Activated gamma-delta T cell (primary cell): ENCODE measurements around the gene SARS1.

Experiments
- DNase-seq: peaks from one replicate; lab custom pipeline; 2025; lab: John Stamatoyannopoulos, UW

Gene SARS1

GRCh38 chr1:109250454-109251276, 36.9 kb downstream of the SARS1 start:
- DNase-seq = no peak

GRCh38 chr1:109251277-109252166, 37.8 kb downstream of the SARS1 start:
- no peak for DNase-seq

GRCh38 chr1:109252167-109252892, 38.6 kb downstream of the SARS1 start:
- DNase-seq = no peak

- no peak for DNase-seq
Observed at GRCh38 chr1:109252893-109253802, 39.4 kb downstream of the SARS1 start.

- no peak for DNase-seq
Observed at GRCh38 chr1:109253803-109254620, 40.3 kb downstream of the SARS1 start.

- DNase-seq = no peak
Observed at GRCh38 chr1:109254621-109255096, 40.9 kb downstream of the SARS1 start.

GRCh38 chr1:109255097-109255651, 41.5 kb downstream of the SARS1 start:
- DNase-seq = no peak

GRCh38 chr1:109255678-109256077, 42.0 kb downstream of the SARS1 start:
- DNase-seq = no peak

GRCh38 chr1:109256085-109256484, 42.4 kb downstream of the SARS1 start:
- DNase-seq = no peak

GRCh38 chr1:109256971-109257681, 43.4 kb downstream of the SARS1 start:
- no peak for DNase-seq

GRCh38 chr1:109257682-109258421, 44.1 kb downstream of the SARS1 start:
- no peak for DNase-seq

GRCh38 chr1:109258481-109259466, 45.1 kb downstream of the SARS1 start:
- DNase-seq = no peak

- no peak for DNase-seq
Observed at GRCh38 chr1:109259674-109260557, 46.2 kb downstream of the SARS1 start.

GRCh38 chr1:109261006-109261405, 47.3 kb downstream of the SARS1 start:
- no peak for DNase-seq

GRCh38 chr1:109261578-109261977, 47.9 kb downstream of the SARS1 start:
- no peak for DNase-seq
